GM04503 (cell line): ENCODE results near the gene PDE3A.

Experiments
- DNase-seq: peaks from one replicate; pipeline ENCODE4 v3.0.0-alpha.2; 2012; ENCODE audit warnings: low read depth

PDE3A gene

GRCh38 chr12:20718294-20718693 is 350.0 kb downstream of the PDE3A start:
- DNase-seq = no peak

GRCh38 chr12:20722142-20722541 is 353.8 kb downstream of the PDE3A start:
- no peak for DNase-seq

- no peak for DNase-seq
Measured at GRCh38 chr12:20731274-20731673, 362.9 kb downstream of the PDE3A start.
